Ramos (cell line): ENCODE results near the gene KRTAP10-5.
"Not testable (repeated sequence)": the region's sequence is repeated elsewhere in the genome, so short reads cannot be mapped to it uniquely, and the experiment has no call there.

ENCODE experiments used
- in situ Hi-C: fragments of 300-500 bp; cut with MboI; formaldehyde crosslinking; loops from one replicate; pipeline ENCODE4 v1.14.3; 2022; ENCODE audit warnings: low sequenced_read_pairs; ENCODE audit not compliant: unreplicated experiment

Gene KRTAP10-5

GRCh38 chr21:44573630-44574456 is 6.6 kb downstream of the KRTAP10-5 start, which contains the start of gene KRTAP10-4:
KRTAP10-4 (plus strand) TSS chr21:44573729; CDS start chr21:44573759, 30 bp downstream.
- in situ Hi-C loops: not testable (repeated sequence)

- in situ Hi-C loops: no loop called here
These were observed 7.3 kb downstream of the KRTAP10-5 start for GRCh38 chr21:44572959-44573583.

GRCh38 chr21:44571844-44572782 is 8.3 kb downstream of the KRTAP10-5 start:
- in situ Hi-C loops: no loop called here

GRCh38 chr21:44571296-44571695 is 9.1 kb downstream of the KRTAP10-5 start:
- in situ Hi-C loops: no loop called here

- in situ Hi-C loops: no loop called here
These were observed 10.4 kb downstream of the KRTAP10-5 start for GRCh38 chr21:44569861-44570517.

- in situ Hi-C loops: no loop called here
These were observed 11.5 kb downstream of the KRTAP10-5 start for GRCh38 chr21:44568667-44569556.

GRCh38 chr21:44568261-44568660 is 12.1 kb downstream of the KRTAP10-5 start:
- in situ Hi-C loops: no loop called here

- in situ Hi-C loops: no loop called here
These were observed 12.8 kb downstream of the KRTAP10-5 start for GRCh38 chr21:44567481-44568171.

GRCh38 chr21:44566403-44566802 is 14.0 kb downstream of the KRTAP10-5 start:
- in situ Hi-C loops: no loop called here

GRCh38 chr21:44564886-44565598 is 15.4 kb downstream of the KRTAP10-5 start:
- in situ Hi-C loops: no loop called here

GRCh38 chr21:44564099-44564498 is 16.3 kb downstream of the KRTAP10-5 start:
- in situ Hi-C loops: no loop called here

GRCh38 chr21:44558695-44559094 is 21.7 kb downstream of the KRTAP10-5 start, which contains the start of gene KRTAP10-3:
KRTAP10-3 (minus strand) TSS chr21:44558795; CDS start chr21:44558715, 80 bp downstream.
- in situ Hi-C loops: no loop called here

GRCh38 chr21:44558329-44558675 is 22.1 kb downstream of the KRTAP10-5 start:
- in situ Hi-C loops: not testable (repeated sequence)

- in situ Hi-C loops: no loop called here
These were observed 22.7 kb downstream of the KRTAP10-5 start for GRCh38 chr21:44557491-44558328.

- in situ Hi-C loops: no loop called here
These were observed 23.5 kb downstream of the KRTAP10-5 start for GRCh38 chr21:44556879-44557278.

- in situ Hi-C loops: no loop called here
These were observed 25.1 kb downstream of the KRTAP10-5 start for GRCh38 chr21:44555200-44555875.
